NCI-H82 treated with DMSO at 0.1 percent for 48 hours (cell line): Measurements from ENCODE around the gene PLCD1.
"Not testable (repeated sequence)": the region's sequence is repeated elsewhere in the genome, so short reads cannot be mapped to it uniquely, and the experiment has no call there.

Source experiments
- DNase-seq: peaks from one replicate; lab custom pipeline; 2025; ENCODE audit not compliant: unreplicated experiment; lab: John Stamatoyannopoulos, UW

Gene PLCD1

GRCh38 chr3:38038447-38038911, 9.0 kb upstream of the PLCD1 start:
- DNase-seq = no peak

GRCh38 chr3:38036906-38037305, 7.5 kb upstream of the PLCD1 start:
- no peak for DNase-seq

- no peak for DNase-seq
Observed at GRCh38 chr3:38036286-38036685, 6.8 kb upstream of the PLCD1 start.

- not testable (repeated sequence) for DNase-seq
Observed at GRCh38 chr3:38034335-38034734, 4.9 kb upstream of the PLCD1 start.

GRCh38 chr3:38033586-38033985, 4.1 kb upstream of the PLCD1 start:
- not testable (repeated sequence) for DNase-seq

- no peak for DNase-seq
Observed at GRCh38 chr3:38032328-38032865, 3.0 kb upstream of the PLCD1 start.

GRCh38 chr3:38031022-38031994, 1.9 kb upstream of the PLCD1 start:
- DNase-seq = no peak

- no peak for DNase-seq
Observed at GRCh38 chr3:38030126-38031021, 932 bp upstream of the PLCD1 start.

- DNase-seq = no peak
Observed at GRCh38 chr3:38028621-38029361, 651 bp downstream of the PLCD1 start.

GRCh38 chr3:38027466-38028465, 1.7 kb downstream of the PLCD1 start:
- no peak for DNase-seq

GRCh38 chr3:38026856-38027255, 2.6 kb downstream of the PLCD1 start:
- DNase-seq = no peak

GRCh38 chr3:38022896-38023709, 6.3 kb downstream of the PLCD1 start:
- no peak for DNase-seq

- no peak for DNase-seq
Observed at GRCh38 chr3:38022301-38022700, 7.1 kb downstream of the PLCD1 start.

GRCh38 chr3:38021196-38021595, 8.2 kb downstream of the PLCD1 start:
- DNase-seq = no peak

- DNase-seq = no peak
Observed at GRCh38 chr3:38020342-38020726, 9.1 kb downstream of the PLCD1 start.

GRCh38 chr3:38019658-38020341, 9.6 kb downstream of the PLCD1 start:
- DNase-seq = no peak

GRCh38 chr3:38018296-38019266, 10.9 kb downstream of the PLCD1 start:
- DNase-seq = no peak
